ENCODE measurements around the gene SPATA16.
"Not testable (repeated sequence)": the region's sequence is repeated elsewhere in the genome, so short reads cannot be mapped to it uniquely, and the experiment has no call there.

SPATA16 gene

GRCh38 chr3:173021547-173022185 is 119.4 kb downstream of the SPATA16 start:
- Histone ChIP-seq H3K36me3 (ENCODE audit: insufficient read depth, low read length) (no peaks in the 10 kb centered on the region), H3K9me3 (ENCODE audit: insufficient read depth, low read length, severe bottlenecking) (no peaks in the 10 kb centered on the region), H2AFZ (ENCODE audit: low read depth, low read length) (no peak overlapping the region), H4K20me1 (ENCODE audit: insufficient read depth, low read length) (no peaks in the 10 kb centered on the region), H3K4me2 (ENCODE audit: insufficient read depth, low read length) (no peak overlapping the region), H3K9ac (ENCODE audit: low read depth, low read length) (no peak overlapping the region), H3K4me1 (ENCODE audit: insufficient read depth, low read length) (no peaks in the 10 kb centered on the region), H3K27me3 (ENCODE audit: insufficient read depth, low read length, poor library complexity) (peaks cover 2% of the 10 kb centered on the region), H3K79me2 (ENCODE audit: insufficient read depth, low read length) (no peaks in the 10 kb centered on the region), H3K4me3 (ENCODE audit: low read depth in 1 of 2, low read length in 2 of 2) (no peak overlapping the region), H3K27ac (ENCODE audit: low read length) (no peak overlapping the region)
- no peak for ATAC-seq (ENCODE audit: insufficient read depth, low read depth)
- no peak for DNase-seq
- TF ChIP-seq CTCF (IDR thresholded peaks at IDR 0.05; ENCODE audit: borderline replicate concordance, extremely low read depth, low read length, poor library complexity, severe bottlenecking) (no peak), EZH2 (IDR thresholded peaks at IDR 0.05; ENCODE audit: borderline replicate concordance, low read depth, low read length, severe bottlenecking) (no peak)

GRCh38 chr3:173020128-173020527 is 120.9 kb downstream of the SPATA16 start:
- not testable (repeated sequence) for DNase-seq

GRCh38 chr3:173019378-173019777 is 121.7 kb downstream of the SPATA16 start:
- Histone ChIP-seq H3K36me3 (ENCODE audit: insufficient read depth, low read length) (no peaks in the 10 kb centered on the region), H3K27ac (ENCODE audit: low read length) (no peak overlapping the region), H4K20me1 (ENCODE audit: insufficient read depth, low read length) (no peaks in the 10 kb centered on the region), H3K27me3 (ENCODE audit: insufficient read depth, low read length, poor library complexity) (no peaks in the 10 kb centered on the region), H2AFZ (ENCODE audit: low read depth, low read length) (no peak overlapping the region), H3K4me2 (ENCODE audit: insufficient read depth, low read length) (no peak overlapping the region), H3K9me3 (ENCODE audit: insufficient read depth, low read length, severe bottlenecking) (no peaks in the 10 kb centered on the region), H3K4me3 (ENCODE audit: low read depth in 1 of 2, low read length in 2 of 2) (no peak overlapping the region), H3K79me2 (ENCODE audit: insufficient read depth, low read length) (no peaks in the 10 kb centered on the region), H3K9ac (ENCODE audit: low read depth, low read length) (no peak overlapping the region), H3K4me1 (ENCODE audit: insufficient read depth, low read length) (no peaks in the 10 kb centered on the region)
- TF ChIP-seq EZH2 (IDR thresholded peaks at IDR 0.05; ENCODE audit: borderline replicate concordance, low read depth, low read length, severe bottlenecking) (no peak), CTCF (IDR thresholded peaks at IDR 0.05; ENCODE audit: borderline replicate concordance, extremely low read depth, low read length, poor library complexity, severe bottlenecking) (no peak)
- no peak for DNase-seq
- ATAC-seq (ENCODE audit: insufficient read depth, low read depth) = no peak

More at GRCh38 chr3:173020128-173020527, 120.9 kb downstream of the SPATA16 start:
- H3K4me2 ChIP-seq (ENCODE audit: insufficient read depth, low read length); ATAC-seq (ENCODE audit: insufficient read depth, low read depth); H2AFZ ChIP-seq (ENCODE audit: low read depth, low read length); H3K36me3 ChIP-seq (ENCODE audit: insufficient read depth, low read length); H3K79me2 ChIP-seq (ENCODE audit: insufficient read depth, low read length); H3K9ac ChIP-seq (ENCODE audit: low read depth, low read length); H3K9me3 ChIP-seq (ENCODE audit: insufficient read depth, low read length, severe bottlenecking); H3K27ac ChIP-seq (ENCODE audit: low read length); H3K4me1 ChIP-seq (ENCODE audit: insufficient read depth, low read length); H4K20me1 ChIP-seq (ENCODE audit: insufficient read depth, low read length); H3K4me3 ChIP-seq (ENCODE audit: low read depth in 1 of 2, low read length in 2 of 2); H3K27me3 ChIP-seq (ENCODE audit: insufficient read depth, low read length, poor library complexity): not testable (repeated sequence)

- Histone ChIP-seq H3K4me1 (ENCODE audit: insufficient read depth, low read length) (no peaks in the 10 kb centered on the region), H3K27ac (ENCODE audit: low read length) (no peak overlapping the region), H3K36me3 (ENCODE audit: insufficient read depth, low read length) (no peaks in the 10 kb centered on the region), H3K4me3 (ENCODE audit: low read depth in 1 of 2, low read length in 2 of 2) (no peak overlapping the region), H3K9ac (ENCODE audit: low read depth, low read length) (no peak overlapping the region), H3K4me2 (ENCODE audit: insufficient read depth, low read length) (no peak overlapping the region), H2AFZ (ENCODE audit: low read depth, low read length) (no peak overlapping the region), H4K20me1 (ENCODE audit: insufficient read depth, low read length) (no peaks in the 10 kb centered on the region), H3K27me3 (ENCODE audit: insufficient read depth, low read length, poor library complexity) (no peaks in the 10 kb centered on the region), H3K9me3 (ENCODE audit: insufficient read depth, low read length, severe bottlenecking) (no peaks in the 10 kb centered on the region), H3K79me2 (ENCODE audit: insufficient read depth, low read length) (no peaks in the 10 kb centered on the region)
- no peak for ATAC-seq (ENCODE audit: insufficient read depth, low read depth)
- TF ChIP-seq CTCF (IDR thresholded peaks at IDR 0.05; ENCODE audit: borderline replicate concordance, extremely low read depth, low read length, poor library complexity, severe bottlenecking) = no peak
- TF ChIP-seq EZH2 (IDR thresholded peaks at IDR 0.05; ENCODE audit: borderline replicate concordance, low read depth, low read length, severe bottlenecking) = no peak
- no peak for DNase-seq
Measured at GRCh38 chr3:173018758-173019157, 122.3 kb downstream of the SPATA16 start.
